ENCODE measurements around the gene USP2. TPM values are rescaled to one million over a fixed set of nuclear protein-coding genes. Genes with fewer than 3 reads are reported as not detected.

Gene USP2
- total and polyA plus RNA-seq, 7 donors = 49.0 to 210 (median 76.4) TPM

GRCh38 chr11:119317592-119318239, 63.8 kb downstream of the USP2 start:
- peak in 1 of 4 donors; percentile 46 for ATAC-seq
- Histone ChIP-seq H3K27me3 (ENCODE audit: insufficient read depth in 3 of 3, low read length in 2 of 3) (no peaks in the 10 kb centered on the region), H3K36me3 (ENCODE audit: insufficient read depth in 1 of 2, low read depth in 1 of 2) (peaks cover 2 to 13% of the 10 kb centered on the region in 2 donors), H3K4me3 (peak overlapping the region; percentile 77), H3K9me3 (no peaks in the 10 kb centered on the region), H3K27ac (peak overlapping the region; percentile 80), H3K4me1 (peaks cover 4% of the 10 kb centered on the region)
- DNase-seq = no peak
- TF ChIP-seq, protein P1, sequence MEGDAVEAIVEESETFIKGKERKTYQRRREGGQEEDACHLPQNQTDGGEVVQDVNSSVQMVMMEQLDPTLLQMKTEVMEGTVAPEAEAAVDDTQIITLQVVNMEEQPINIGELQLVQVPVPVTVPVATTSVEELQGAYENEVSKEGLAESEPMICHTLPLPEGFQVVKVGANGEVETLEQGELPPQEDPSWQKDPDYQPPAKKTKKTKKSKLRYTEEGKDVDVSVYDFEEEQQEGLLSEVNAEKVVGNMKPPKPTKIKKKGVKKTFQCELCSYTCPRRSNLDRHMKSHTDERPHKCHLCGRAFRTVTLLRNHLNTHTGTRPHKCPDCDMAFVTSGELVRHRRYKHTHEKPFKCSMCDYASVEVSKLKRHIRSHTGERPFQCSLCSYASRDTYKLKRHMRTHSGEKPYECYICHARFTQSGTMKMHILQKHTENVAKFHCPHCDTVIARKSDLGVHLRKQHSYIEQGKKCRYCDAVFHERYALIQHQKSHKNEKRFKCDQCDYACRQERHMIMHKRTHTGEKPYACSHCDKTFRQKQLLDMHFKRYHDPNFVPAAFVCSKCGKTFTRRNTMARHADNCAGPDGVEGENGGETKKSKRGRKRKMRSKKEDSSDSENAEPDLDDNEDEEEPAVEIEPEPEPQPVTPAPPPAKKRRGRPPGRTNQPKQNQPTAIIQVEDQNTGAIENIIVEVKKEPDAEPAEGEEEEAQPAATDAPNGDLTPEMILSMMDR (IDR thresholded peaks at IDR 0.05) = no peak
- intact Hi-C loops (cut with DNase I) = loop anchor here in 1 of 2 donors (10.0 kb wide), 1 partner anchor 113 kb away; the partner anchor contains the start of gene CBL
- WGBS, 3 donors = 56 to 57% (median 56%) methylated on average over 14 of the region's 14 CpGs

DNA sequence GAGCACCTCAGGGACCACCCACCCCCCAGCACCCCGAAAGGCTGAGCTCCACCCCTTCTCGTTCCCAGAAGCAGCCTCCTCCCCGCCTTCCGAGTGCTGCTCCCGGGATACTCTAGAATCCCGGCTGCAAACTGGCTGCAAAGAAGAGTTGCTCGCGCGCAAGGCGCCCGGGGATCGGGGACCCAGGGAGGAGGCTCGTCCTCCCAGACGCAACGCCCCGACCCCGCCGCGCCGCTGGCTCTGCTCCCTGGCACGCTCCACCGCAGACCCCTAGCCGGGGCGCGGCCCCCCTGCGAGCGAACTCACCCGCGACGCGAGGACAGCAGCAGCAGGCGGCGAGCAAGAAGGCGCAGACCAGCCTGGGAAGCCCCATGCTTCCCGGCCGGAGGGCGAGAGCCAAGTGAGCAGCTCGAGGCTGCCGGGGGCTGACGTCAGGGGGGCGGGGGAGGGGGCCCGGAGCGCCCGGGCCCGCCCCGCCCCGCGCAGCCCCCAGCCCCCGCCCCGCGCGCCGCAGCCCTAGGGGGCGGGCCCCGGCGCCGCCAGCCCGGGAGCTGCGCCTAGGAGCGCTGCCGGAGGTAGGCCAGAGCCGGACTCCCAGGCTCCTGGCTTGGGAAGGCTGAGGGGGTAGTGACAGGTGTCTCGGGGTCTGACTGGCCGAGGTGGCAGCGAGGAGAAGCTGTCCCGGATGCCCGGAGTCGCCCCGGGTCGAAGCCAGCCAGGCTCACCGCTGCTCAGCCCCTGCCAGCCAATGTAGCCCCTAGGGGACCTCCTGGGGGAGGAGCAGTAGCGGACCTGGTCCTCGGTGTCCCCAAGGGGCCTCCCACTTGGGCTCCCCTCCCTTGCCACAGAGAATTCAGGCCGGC, 64.5 kb downstream of the USP2 start, which contains the start of gene MCAM:
Gene MCAM, minus strand, starts transcription at position 402 of the 863 bp plus-strand sequence. Its CDS starts 29 bp downstream, at position 373.
- 1 to 2% (median 1%) methylated on average over 40 to 74 of the region's 74 CpGs for WGBS, 3 donors
- peak within 1 kb of the TSS; percentile 77 for H3K4me3 ChIP-seq
- DNase-seq (peak in 1 of 2 donors; percentile 51), ATAC-seq (peak; percentile 26 to 43 (median 32))
- TF ChIP-seq, protein P1 (IDR thresholded peaks at IDR 0.05) = no peak
- no peaks in the 10 kb centered on the region for H3K9me3 ChIP-seq
- H3K27me3 ChIP-seq (ENCODE audit: insufficient read depth in 3 of 3, low read length in 2 of 3) = no peaks in the 10 kb centered on the region
- peaks cover 2 to 19% of the 10 kb centered on the region in 2 donors for H3K36me3 ChIP-seq (ENCODE audit: insufficient read depth in 1 of 2, low read depth in 1 of 2)
- H3K27ac ChIP-seq = peak within 1 kb of the TSS; percentile 80
- peaks cover 4% of the 10 kb centered on the region for H3K4me1 ChIP-seq
- intact Hi-C loops (cut with DNase I) = loop anchor here in 1 of 2 donors (10.0 kb wide), 1 partner anchor 112 kb away; the partner anchor contains the start of gene CBL

DNA sequence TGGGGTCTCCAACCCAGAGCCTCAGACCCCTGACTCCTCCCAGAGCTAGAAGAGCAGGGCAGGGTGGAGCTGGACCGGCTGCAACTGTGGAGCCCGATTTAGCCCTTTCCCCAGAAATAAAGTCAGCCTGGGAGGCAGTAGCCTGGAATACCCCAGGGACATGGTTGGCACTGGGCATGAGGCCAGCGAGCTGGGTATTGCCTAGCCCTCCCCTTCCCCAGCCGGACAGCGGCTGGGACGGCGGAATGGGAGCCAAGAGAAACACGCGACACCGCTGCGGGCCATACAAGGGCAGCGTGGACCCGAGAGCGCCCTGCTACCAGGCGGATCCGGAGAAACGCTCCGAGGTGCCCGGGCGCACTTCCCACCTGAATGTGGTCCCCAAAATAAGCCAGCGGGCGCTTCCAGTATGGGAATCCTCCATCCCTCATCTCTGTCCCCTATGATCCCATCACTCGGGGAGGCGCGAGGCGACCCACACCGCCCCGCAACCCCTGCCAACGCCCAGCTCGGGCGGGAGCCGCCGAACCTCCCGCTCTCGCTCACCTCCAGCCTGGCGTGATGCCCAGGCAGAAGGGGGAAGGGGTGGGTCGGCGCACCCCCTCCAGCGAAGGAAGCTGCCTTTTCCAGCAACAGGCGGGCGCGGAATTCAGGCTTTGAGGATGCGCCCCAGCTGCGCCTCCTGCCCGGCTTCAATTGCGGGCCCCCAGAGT, 65.3 kb downstream of the USP2 start:
- DNase-seq (peak; percentile 59 to 76), ATAC-seq (peak; percentile 13 to 70 (median 56))
- TF ChIP-seq, protein P1 (IDR thresholded peaks at IDR 0.05) = no peak
- intact Hi-C loops (cut with DNase I) = loop anchor here in 1 of 2 donors (10.0 kb wide), 1 partner anchor 111 kb away; the partner anchor contains the start of gene CBL
- H3K4me1 ChIP-seq = peaks cover 4% of the 10 kb centered on the region
- WGBS, 3 donors = 0 to 1% (median 0%) methylated on average over 35 to 46 of the region's 46 CpGs
- H3K36me3 ChIP-seq (ENCODE audit: insufficient read depth in 1 of 2, low read depth in 1 of 2) = peaks cover 2 to 27% of the 10 kb centered on the region in 2 donors
- H3K27me3 ChIP-seq (ENCODE audit: insufficient read depth in 3 of 3, low read length in 2 of 3) = no peaks in the 10 kb centered on the region
- H3K4me3 ChIP-seq = peak overlapping the region; percentile 77
- no peaks in the 10 kb centered on the region for H3K9me3 ChIP-seq
- peak overlapping the region; percentile 80 for H3K27ac ChIP-seq
